Lower leg skin (tissue), 4 donors: ENCODE results near the gene LMTK3. TPM values are rescaled to one million over a fixed set of nuclear protein-coding genes. Genes with fewer than 3 reads are reported as not detected.

Source experiments
- DNase-seq, 2 donors: peaks; one replicate each; pipeline ENCODE4 v3.0.0-alpha.2; 2019; ENCODE audit warnings: low spot score in 2 of 2
- H3K4me3 ChIP-seq: fragments of 200-600 bp; sonication (generic); 2 replicates; pipeline ENCODE4 v1.5.1; 2017; ENCODE audit warnings: mild to moderate bottlenecking, low read depth; ENCODE audit not compliant: poor library complexity, severe bottlenecking
- CTCF ChIP-seq, 3 donors: fragments of 450-650 bp; IDR thresholded peaks; one replicate each; pipeline ENCODE4 v1.5.1; 2016; ENCODE audit warnings: antibody characterized with exemption in 3 of 3, mild to moderate bottlenecking in 3 of 3, moderate library complexity in 2 of 3
- POLR2A ChIP-seq, 2 donors: fragments of 450-650 bp; IDR thresholded peaks; one replicate each; pipeline ENCODE4 v1.6.1; 2016 to 2017; ENCODE audit warnings: antibody characterized with exemption in 2 of 2, mild to moderate bottlenecking in 1 of 2, moderate library complexity in 1 of 2
- WGBS, 2 donors: methylation state at CpG; one replicate each; pipeline ENCODE4 v1.1.5; 2018; 5-methylcytosine and 5-hydroxymethylcytosine counted together
- intact Hi-C: fragments of 100-400 bp; cut with DNase I; formaldehyde crosslinking; loops from one replicate; pipeline ENCODE4 v1.15.0; 2023; ENCODE audit warnings: low total_unique reads
- total RNA-seq, 4 donors: library from RNA; depleted of rRNA; stranded (reverse); fragments of >200 nt; gene quantifications; one replicate each; pipeline ENCODE4 v1.1.0, GENCODE V29; 2016

The LMTK3 gene
- total RNA-seq, 4 donors from 2014 or later, result 5.3 to 6.7 (median 5.8) TPM

- no peak overlapping the region for H3K4me3 ChIP-seq
- no peak for DNase-seq
- WGBS, 2 donors, result 93 to 95% methylated on average over 13 to 15 of the region's 15 CpGs
- intact Hi-C loops, result no loop called here
- TF ChIP-seq CTCF (IDR thresholded peaks at IDR 0.05) (no peak), POLR2A (IDR thresholded peaks at IDR 0.05) (no peak)
These were observed 60.8 kb downstream of the LMTK3 start for GRCh38 chr19:48450863-48451262.

DNA sequence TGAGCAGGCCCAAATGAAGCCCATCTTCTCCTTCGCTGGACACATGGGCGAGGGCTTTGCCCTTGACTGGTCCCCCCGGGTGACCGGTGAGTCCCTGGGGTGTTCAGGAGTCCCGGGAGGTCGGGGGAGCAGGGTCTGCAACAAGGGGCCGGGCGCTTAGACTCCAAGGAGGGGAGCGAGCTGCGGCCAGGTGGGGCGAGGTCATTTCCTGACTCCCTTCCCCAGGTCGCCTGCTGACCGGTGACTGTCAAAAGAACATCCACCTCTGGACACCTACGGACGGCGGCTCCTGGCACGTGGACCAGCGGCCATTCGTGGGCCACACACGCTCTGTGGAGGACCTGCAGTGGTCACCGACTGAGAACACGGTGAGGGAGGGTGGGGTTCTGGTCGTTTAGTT is 61.2 kb downstream of the LMTK3 start:
- DNase-seq, result no peak
- 92 to 93% methylated on average over 23 of the region's 23 CpGs for WGBS, 2 donors
- TF ChIP-seq CTCF (IDR thresholded peaks at IDR 0.05) (no peak), POLR2A (IDR thresholded peaks at IDR 0.05) (no peak)
- H3K4me3 ChIP-seq, result no peak overlapping the region
- intact Hi-C loops, result no loop called here

DNA sequence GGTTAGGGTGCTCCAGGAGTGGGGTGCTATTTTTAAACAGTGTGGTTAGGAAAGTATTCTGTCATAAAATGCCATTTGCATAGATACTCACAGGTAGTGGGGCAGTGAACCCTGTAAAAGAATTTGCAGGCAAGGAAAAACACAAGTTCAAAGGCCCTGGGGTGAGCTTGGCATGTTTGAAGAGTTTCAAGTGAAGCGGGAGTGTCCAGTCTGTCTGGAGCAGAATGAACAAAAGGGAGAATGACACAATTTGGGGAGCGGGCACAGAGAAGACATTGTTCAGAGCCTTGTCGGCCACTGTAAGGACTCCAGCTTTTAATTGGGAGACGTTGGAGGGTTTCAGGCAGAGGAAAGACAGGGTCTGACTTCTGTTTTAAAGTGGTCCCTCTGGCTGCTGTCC is 63.1 kb downstream of the LMTK3 start:
- DNase-seq, result no peak
- 92 to 95% methylated on average over 4 of the region's 4 CpGs for WGBS, 2 donors
- H3K4me3 ChIP-seq, result no peak overlapping the region
- TF ChIP-seq POLR2A (IDR thresholded peaks at IDR 0.05), result no peak
- TF ChIP-seq CTCF (IDR thresholded peaks at IDR 0.05), result no peak
- intact Hi-C loops, result no loop called here

GRCh38 chr19:48446579-48446978 is 65.1 kb downstream of the LMTK3 start:
- intact Hi-C loops, result no loop called here
- no peak for DNase-seq
- no peak overlapping the region for H3K4me3 ChIP-seq
- 79 to 80% methylated on average over 7 of the region's 7 CpGs for WGBS, 2 donors
- TF ChIP-seq POLR2A (IDR thresholded peaks at IDR 0.05) (no peak), CTCF (IDR thresholded peaks at IDR 0.05) (no peak)

GRCh38 chr19:48445606-48446481 is 65.8 kb downstream of the LMTK3 start, which contains the start of gene GRWD1:
TSS of gene GRWD1 (plus strand) at chr19:48445983. CDS start at chr19:48446006, 23 bp downstream.
- 1% methylated on average over 61 of the region's 61 CpGs for WGBS, 2 donors
- intact Hi-C loops, result no loop called here
- no peak for TF ChIP-seq POLR2A (IDR thresholded peaks at IDR 0.05)
- no peak for TF ChIP-seq CTCF (IDR thresholded peaks at IDR 0.05)
- DNase-seq, result peak; percentile 92 to 98
- H3K4me3 ChIP-seq, result peak within 1 kb of the TSS; percentile 68
